ENCODE results near the gene ORC1.
A peak's percentile ranks its signal among the peaks of the same experiment; 100 is the strongest.

ORC1 gene

GRCh38 chr1:52404116-52404974, at the start of gene ORC1, which contains the start of gene PRPF38A:
TSS of gene ORC1 (minus strand) at chr1:52404423. CDS start at chr1:52402223, 2,200 bp downstream.
TSS of gene PRPF38A (plus strand) at chr1:52404602. CDS start at chr1:52404750, 148 bp downstream.
- peak; percentile 99 for DNase-seq

DNA sequence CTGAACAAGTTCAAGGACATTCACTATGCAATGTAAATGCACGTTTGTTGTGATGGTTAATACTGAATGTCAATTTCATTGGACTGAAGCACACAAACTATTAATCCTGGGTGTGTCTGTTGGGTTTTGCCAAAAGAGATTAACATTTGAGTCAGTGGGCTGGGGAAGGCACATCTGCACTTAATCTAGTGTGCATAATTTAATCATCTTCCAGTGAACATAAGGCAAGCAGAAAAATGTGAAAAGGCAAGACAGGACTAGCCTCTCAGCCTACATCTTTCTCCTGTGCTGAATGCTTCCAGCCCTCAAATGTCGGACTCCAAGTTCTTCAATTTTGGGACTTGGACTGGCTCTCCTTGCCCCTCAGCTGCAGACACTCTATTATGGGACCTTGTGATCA, 40.2 kb upstream of the ORC1 start:
- DNase-seq: no peak

DNA sequence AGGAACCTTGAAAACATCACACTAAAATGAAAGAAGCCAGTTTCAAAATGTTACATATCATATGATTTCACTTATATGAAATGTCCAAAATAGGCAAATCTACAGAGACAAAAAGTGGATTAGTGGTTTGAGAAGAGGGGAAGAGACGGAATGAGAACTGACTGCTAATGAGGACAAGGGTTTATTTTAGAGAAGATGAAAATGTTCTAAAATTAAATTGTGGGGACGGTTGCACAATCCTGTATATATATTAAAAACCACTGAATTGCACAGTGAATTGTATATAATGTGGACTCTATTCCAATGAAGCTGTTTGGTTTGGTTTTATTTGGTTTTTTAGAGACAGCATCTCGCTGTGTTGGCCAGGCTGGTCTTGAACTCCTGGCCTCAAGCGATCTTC, 35.8 kb upstream of the ORC1 start:
- no peak for DNase-seq

GRCh38 chr1:52436817-52437216, 32.6 kb upstream of the ORC1 start:
- no peak for DNase-seq

GRCh38 chr1:52435650-52436049, 31.4 kb upstream of the ORC1 start:
- no peak for DNase-seq

DNA sequence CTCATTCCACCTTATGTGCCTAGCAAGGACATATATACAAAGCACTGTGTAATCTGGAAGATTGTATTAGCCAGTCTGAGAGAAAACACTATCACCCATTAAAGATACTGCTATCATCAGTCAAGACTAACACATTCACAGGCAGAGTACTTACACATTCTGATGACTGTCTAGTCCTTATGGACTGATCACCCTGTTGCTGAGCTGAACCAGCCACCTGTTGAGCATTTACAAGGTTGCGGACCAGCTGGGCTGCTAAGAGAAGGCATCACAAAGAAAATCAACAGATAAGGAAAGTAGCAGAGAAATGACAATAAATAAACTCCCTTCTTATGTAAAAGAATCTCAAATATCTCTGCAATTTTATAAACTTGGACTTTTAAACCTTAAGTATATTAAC, 31.0 kb upstream of the ORC1 start:
- no peak for DNase-seq

GRCh38 chr1:52432807-52433206, 28.6 kb upstream of the ORC1 start:
- DNase-seq: no peak

GRCh38 chr1:52427152-52427551, 22.9 kb upstream of the ORC1 start:
- DNase-seq: no peak

DNA sequence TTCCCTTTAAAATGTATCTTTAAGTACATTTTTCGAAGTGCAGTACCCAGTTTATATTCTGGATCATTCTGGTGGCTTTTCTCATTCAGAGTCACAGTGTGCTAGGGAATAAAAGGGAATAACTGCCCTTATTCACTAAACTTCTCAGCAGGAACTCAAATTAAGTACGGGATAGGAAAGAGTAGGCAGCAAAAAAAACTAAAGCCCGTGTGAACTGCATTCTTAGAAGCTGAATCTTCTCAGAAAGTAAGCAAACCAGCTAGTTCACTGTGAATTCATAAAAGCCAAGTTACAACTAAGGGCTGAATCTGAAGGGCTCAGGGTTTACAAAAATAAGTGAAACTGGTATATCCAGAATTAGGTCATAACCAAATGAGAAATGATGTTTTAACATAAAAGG, 22.1 kb upstream of the ORC1 start:
- no peak for DNase-seq

DNA sequence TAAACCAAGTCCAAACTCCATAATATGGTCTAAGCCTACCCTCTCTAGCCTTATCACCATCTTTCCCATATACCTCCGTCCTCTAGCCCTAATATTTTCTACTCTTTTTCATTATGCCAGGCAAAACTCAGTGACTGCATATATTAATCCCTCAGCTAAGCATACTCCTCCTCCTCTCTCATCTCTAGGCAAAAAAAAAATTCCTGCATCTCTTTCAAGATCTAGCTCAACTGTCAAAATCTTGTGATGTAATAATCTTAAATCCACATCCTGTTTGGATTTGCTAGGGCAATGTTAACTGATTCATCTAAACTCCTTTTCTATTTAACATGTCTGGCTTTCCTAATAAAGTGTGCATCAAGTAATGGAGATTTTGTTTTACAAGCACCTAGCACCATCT, 20.6 kb upstream of the ORC1 start:
- DNase-seq: no peak

DNA sequence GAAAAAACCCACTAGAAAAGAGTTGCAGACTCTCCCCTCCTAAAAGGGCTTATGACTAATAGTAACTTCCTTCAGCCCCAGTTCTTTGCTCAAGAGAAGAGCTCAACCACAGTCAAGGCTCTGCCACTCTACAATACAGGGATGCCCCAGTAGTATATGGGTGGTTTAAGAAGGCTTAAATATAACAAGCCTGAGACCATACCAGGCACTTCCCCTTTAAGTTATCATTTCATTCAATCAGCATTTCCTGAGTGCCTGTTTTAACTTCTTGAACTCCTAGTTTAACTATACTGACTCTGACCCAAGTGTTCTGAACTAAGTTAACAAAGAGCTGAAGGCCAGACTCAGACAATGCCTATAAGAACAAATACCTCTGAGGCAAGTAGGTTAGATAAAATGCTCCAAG, 20.0 kb upstream of the ORC1 start:
- no peak for DNase-seq

DNA sequence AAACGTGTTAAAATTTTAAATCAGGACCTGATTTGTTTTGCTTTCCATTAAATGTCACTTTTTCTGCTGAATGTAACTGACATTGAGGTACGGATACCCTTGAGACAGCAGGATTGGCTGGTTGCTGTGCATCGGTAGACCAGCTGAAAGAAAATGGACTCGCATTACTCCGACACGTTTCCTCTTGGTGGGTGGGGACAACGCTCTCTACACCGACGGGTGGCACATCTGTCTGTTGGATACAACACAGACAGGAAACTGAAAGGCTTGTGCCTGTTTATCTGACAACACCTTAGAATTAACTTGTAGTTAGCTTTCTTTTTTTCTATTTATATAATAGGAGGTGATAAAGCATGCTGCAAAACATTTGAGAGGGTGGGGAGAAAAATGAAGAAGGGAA, 19.5 kb upstream of the ORC1 start:
- DNase-seq: no peak

DNA sequence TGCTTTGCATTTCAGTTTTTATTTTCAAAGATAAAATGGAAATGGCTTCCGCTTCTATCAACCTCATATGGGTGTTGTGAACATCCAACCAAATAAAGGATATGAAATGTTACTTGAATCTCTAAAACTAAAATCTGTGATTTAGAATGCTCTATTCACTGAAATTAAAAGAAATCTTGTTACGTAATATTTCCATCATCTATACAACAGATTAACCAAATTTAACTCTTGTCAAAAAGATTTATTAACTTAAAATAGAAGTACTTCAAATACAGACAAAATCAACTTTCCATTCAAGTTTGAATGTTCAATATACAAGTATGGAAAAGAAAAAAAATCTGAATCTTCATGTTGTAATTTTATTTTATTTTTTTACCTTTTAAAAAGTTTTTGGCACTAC, 18.8 kb upstream of the ORC1 start:
- DNase-seq: no peak

DNA sequence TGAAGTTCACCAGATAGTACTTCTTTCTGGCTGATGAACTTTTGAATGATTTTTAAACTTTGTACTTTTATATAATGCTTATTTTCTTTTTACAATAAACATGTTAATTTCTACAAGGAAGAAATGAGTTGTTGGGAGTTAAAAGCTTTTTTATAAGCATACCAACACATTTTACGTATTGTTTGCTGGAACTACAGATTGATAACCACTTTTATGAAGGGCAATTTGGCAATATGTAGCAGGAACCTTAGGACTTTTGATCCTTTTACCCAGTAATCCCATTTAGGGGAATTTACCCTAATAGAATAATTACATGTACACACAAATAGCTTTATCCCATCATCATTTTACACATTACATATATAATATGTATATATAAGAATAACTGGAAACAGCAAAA, 16.5 kb upstream of the ORC1 start:
- no peak for DNase-seq

- DNase-seq: no peak
Measured at GRCh38 chr1:52416811-52417210, 12.6 kb upstream of the ORC1 start.

GRCh38 chr1:52414942-52415341, 10.7 kb upstream of the ORC1 start:
- DNase-seq: no peak

GRCh38 chr1:52413410-52413989, 9.3 kb upstream of the ORC1 start:
- DNase-seq: no peak

DNA sequence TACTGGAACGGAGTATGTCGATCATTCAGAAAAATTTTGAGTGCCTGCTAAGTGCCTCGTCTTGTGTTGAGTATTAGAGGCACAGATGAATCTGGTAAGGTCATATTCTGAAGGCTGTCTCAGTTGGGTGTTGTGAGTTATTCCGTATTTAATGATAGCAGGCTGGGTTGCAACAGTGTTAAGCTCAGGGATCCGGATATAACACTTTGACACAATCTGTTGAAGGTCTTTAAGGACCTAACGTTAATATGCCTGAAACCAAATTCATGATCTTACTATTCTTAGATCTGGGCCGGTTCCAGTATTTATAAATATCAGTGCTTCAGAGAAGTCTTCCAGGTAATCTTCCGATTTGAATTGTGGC, 734 bp upstream of the ORC1 start:
- no peak for DNase-seq

DNA sequence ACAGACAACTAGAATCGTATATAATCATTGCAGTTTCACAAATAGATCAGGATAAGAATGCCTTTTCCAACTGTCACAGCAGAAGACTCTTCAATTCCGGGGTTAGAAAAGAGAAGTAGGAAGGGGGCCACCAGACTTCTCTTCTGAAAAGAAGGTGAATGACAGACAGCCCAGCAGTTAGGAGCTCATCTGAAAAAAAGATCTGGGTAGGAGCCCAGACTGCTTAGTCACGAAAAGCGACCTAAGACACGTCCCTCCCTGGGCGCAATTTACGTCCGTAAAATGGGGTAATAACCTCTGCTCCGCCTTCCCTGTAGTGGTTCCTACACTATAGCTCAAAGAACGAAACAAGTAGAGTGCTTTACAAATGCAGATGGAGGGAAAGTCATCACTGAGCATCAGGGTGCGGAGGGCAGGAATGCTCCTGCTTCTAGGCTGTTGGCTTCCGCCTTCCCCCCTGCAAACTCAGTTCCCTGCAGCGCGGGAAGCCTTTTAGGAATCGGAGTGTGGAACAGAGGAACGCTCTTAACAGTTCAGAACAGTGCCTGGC, 582 bp downstream of the ORC1 start:
- no peak for DNase-seq

DNA sequence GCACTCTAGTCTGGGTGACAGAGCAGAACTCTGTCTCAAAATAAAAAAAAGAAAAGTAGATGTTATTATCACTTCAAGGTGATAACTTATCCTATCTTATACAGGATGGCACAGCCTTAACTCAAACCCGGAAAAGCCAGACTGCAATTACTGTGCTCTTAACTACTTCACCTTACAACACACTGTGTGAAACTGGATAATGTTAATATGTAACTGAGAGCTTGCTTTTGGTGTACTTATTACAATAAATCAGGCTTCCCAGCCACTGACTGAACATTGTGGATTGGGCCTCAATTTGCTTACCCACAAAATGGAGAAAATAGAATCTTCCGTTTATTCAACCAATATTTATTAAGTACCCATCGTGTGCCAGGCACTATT, 1.4 kb downstream of the ORC1 start:
- no peak for DNase-seq

GRCh38 chr1:52400131-52400530, 4.1 kb downstream of the ORC1 start:
- no peak for DNase-seq

DNA sequence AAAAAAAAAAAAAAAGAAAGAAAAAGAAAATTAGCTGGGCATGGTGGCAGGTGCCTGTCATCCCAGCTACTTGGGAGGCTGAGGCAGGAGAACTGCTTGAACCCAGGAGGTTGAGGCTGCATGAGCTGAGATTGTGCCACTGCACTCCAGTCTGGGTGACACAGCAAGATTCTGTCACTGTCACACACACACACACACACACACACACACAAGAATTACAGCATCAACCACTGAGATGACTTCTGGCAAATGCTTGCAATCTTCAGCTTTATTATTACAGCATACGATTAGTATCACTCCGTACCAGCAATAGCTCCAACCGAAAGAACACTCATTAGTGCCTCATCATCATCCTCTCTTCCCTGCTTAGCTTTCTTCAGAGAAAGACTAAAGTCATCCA, 4.6 kb downstream of the ORC1 start:
- DNase-seq: no peak

DNA sequence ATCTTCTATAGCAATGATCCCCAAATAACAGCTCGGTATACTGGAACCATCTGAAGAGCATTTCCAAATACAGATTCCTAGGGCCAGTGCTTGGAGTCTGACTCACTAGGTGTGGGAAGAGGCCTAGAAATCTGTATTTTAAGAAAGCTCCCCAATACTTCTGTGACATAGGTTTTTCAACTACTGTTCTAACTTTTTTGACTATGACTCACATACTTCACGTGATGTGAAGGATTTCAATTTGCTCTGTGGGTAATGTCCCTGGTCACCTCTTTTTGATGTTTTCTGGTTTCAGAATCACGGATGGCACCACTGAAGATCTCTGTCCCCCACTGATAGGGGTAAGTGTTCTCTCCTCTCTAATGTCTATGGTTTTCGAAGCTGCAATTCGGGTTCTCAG, 11.0 kb downstream of the ORC1 start:
- DNase-seq: no peak

- DNase-seq: no peak
Measured at GRCh38 chr1:52386458-52386857, 17.8 kb downstream of the ORC1 start.

DNA sequence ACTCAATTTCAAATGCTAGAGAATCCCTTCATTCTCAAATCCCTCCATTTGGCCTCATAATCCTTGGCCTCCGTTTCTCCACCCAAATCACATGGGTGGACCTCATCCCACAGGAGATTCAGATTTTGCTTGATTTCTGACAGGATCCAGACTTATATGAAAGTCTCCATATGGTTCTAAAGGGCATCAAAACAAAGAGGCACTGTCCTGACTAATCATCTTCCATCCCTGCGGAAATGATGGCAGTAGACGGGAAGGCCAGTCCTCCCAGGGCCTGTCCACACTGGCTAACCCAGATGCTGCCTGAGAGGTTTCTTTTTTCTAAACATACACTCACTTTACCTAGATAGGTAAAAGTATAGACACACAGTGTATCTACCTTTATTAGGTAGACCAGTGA, 18.8 kb downstream of the ORC1 start:
- no peak for DNase-seq
